SU-DHL-6 (cell line): ENCODE results near the gene PRR18.

Experiments
- H2AFZ ChIP-seq: fragments of 200-600 bp; sonication (generic); 2 replicates; pipeline ENCODE4 v1.6.1; 2014; ENCODE audit warnings: low read depth, mild to moderate bottlenecking, moderate library complexity, mixed read lengths, antibody characterized with exemption, low read length; ENCODE audit not compliant: severe bottlenecking
- H3F3A ChIP-seq: fragments of 200-600 bp; shearing (Covaris generic); 2 replicates; pipeline ENCODE4 v1.6.0; 2016; ENCODE audit warnings: antibody characterized with exemption, mild to moderate bottlenecking; ENCODE audit not compliant: insufficient read depth
- H3K27ac ChIP-seq: fragments of 200-600 bp; sonication (generic); 2 replicates; pipeline ENCODE4 v1.5.1; 2016; ENCODE audit warnings: low read depth, mild to moderate bottlenecking, low read length, moderate library complexity, mixed read lengths
- H3K27me3 ChIP-seq: fragments of 200-600 bp; sonication (generic), shearing (Covaris generic); 2 replicates; pipeline ENCODE4 v1.6.0; 2014; ENCODE audit warnings: mild to moderate bottlenecking, low read length
- H3K36me3 ChIP-seq: fragments of 200-600 bp; sonication (generic); 2 replicates; pipeline ENCODE4 v1.6.1; 2014; ENCODE audit warnings: mild to moderate bottlenecking, low read length, mixed read lengths
- H3K4me2 ChIP-seq: fragments of 300-600, 200-600 bp; shearing (Covaris generic), sonication (generic); 2 replicates; pipeline ENCODE4 v1.6.0; 2014; ENCODE audit warnings: low read length, low read depth, mild to moderate bottlenecking; ENCODE audit not compliant: poor library complexity, severe bottlenecking
- H3K4me3 ChIP-seq: fragments of 200-600 bp; sonication (generic); 2 replicates; pipeline ENCODE4 v1.5.1; 2014; ENCODE audit warnings: antibody characterized with exemption, low read length, mild to moderate bottlenecking, mixed read lengths; ENCODE audit not compliant: insufficient read depth, poor library complexity, severe bottlenecking
- H3K79me2 ChIP-seq: fragments of 200-600 bp; sonication (generic); 2 replicates; pipeline ENCODE4 v1.6.1; 2014; ENCODE audit warnings: mild to moderate bottlenecking, low read length, moderate library complexity; ENCODE audit not compliant: insufficient read depth
- H3K9ac ChIP-seq: fragments of 200-600 bp; sonication (generic); 2 replicates; pipeline ENCODE4 v1.7.0; 2014; ENCODE audit warnings: mild to moderate bottlenecking, low read length
- H3K9me2 ChIP-seq: fragments of 200-600 bp; sonication (generic); replicated peaks from 2 replicates; pipeline ENCODE4 v1.6.1; 2014; ENCODE audit warnings: low read length; ENCODE audit not compliant: insufficient read depth
- H3K9me3 ChIP-seq: fragments of 200-600 bp; sonication (generic); 2 replicates; pipeline ENCODE4 v1.6.1; 2014; ENCODE audit warnings: low read length, mixed read lengths; ENCODE audit not compliant: insufficient read depth
- H4K20me1 ChIP-seq: fragments of 200-600 bp; sonication (generic); 2 replicates; pipeline ENCODE4 v1.6.1; 2014; ENCODE audit warnings: low read depth, mild to moderate bottlenecking, antibody characterized with exemption, low read length, moderate library complexity, mixed read lengths
- CTCF ChIP-seq: fragments of 200-600 bp; sonication (generic); IDR thresholded peaks from one replicate; pipeline ENCODE4 v1.5.1; 2017; ENCODE audit warnings: antibody characterized with exemption, mild to moderate bottlenecking, low read length, moderate library complexity; ENCODE audit not compliant: insufficient read depth, poor library complexity, severe bottlenecking
- EZH2phosphoT487 ChIP-seq: fragments of 200-600 bp; sonication (generic), shearing (Covaris generic); conservative IDR thresholded peaks from 2 replicates; pipeline ENCODE4 v1.6.1; 2018; ENCODE audit warnings: mild to moderate bottlenecking, antibody characterized with exemption, low read length, moderate library complexity, mixed read lengths

PRR18 gene

GRCh38 chr6:166336847-166337246 lies 28.7 kb upstream of the PRR18 start:
- Histone ChIP-seq H3K4me2 (no peak overlapping the region), H3K79me2 (peaks cover 88% of the 10 kb centered on the region), H3K9me2 (no peaks in the 10 kb centered on the region), H3K4me3 (no peak overlapping the region), H2AFZ (no peak overlapping the region), H3K36me3 (no peaks in the 10 kb centered on the region), H3K27ac (no peak overlapping the region), H3K9ac (no peak overlapping the region), H3K27me3 (no peaks in the 10 kb centered on the region), H3K9me3 (no peaks in the 10 kb centered on the region), H3F3A (no peaks in the 10 kb centered on the region), H4K20me1 (no peaks in the 10 kb centered on the region; the same call in 1 of the 2 replicates)
- TF ChIP-seq CTCF (no peak), EZH2phosphoT487 (no peak)

- Histone ChIP-seq H3K9me2 (no peaks in the 10 kb centered on the region), H3K27ac (no peak overlapping the region), H3K9ac (no peak overlapping the region), H3K4me3 (no peak overlapping the region), H4K20me1 (peaks cover 6% of the 10 kb centered on the region; the same call in 1 of the 2 replicates), H3F3A (no peaks in the 10 kb centered on the region), H3K4me2 (no peak overlapping the region), H3K9me3 (no peaks in the 10 kb centered on the region), H3K36me3 (no peaks in the 10 kb centered on the region; the same call in 1 of the 2 replicates), H2AFZ (no peak overlapping the region), H3K79me2 (peaks cover 88% of the 10 kb centered on the region), H3K27me3 (no peaks in the 10 kb centered on the region)
- no peak for TF ChIP-seq EZH2phosphoT487
- TF ChIP-seq CTCF = no peak
Measured at GRCh38 chr6:166335378-166336302, 27.4 kb upstream of the PRR18 start.

GRCh38 chr6:166334878-166335277 lies 26.7 kb upstream of the PRR18 start:
- Histone ChIP-seq H3K27me3 (no peaks in the 10 kb centered on the region), H3K4me2 (no peak overlapping the region), H3K79me2 (peaks cover 86% of the 10 kb centered on the region), H3K4me3 (no peak overlapping the region), H3K36me3 (no peaks in the 10 kb centered on the region; the same call in 1 of the 2 replicates), H3K27ac (no peak overlapping the region), H3K9ac (no peak overlapping the region), H2AFZ (no peak overlapping the region), H3K9me3 (no peaks in the 10 kb centered on the region), H4K20me1 (peaks cover 9% of the 10 kb centered on the region; the same call in 1 of the 2 replicates), H3K9me2 (no peaks in the 10 kb centered on the region), H3F3A (no peaks in the 10 kb centered on the region; the same call in 1 of the 2 replicates)
- TF ChIP-seq EZH2phosphoT487 = no peak
- no peak for TF ChIP-seq CTCF
